Measurements from ENCODE around the gene E4F1. TPM values are rescaled to one million over a fixed set of nuclear protein-coding genes. Genes with fewer than 3 reads are reported as not detected.
"Not testable (repeated sequence)": the region's sequence is repeated elsewhere in the genome, so short reads cannot be mapped to it uniquely, and the experiment has no call there.

The E4F1 gene
- total RNA-seq, 1 donor = 31.5 TPM

GRCh38 chr16:2199095-2199494 is 24.3 kb upstream of the E4F1 start:
- Histone ChIP-seq H3K4me2 (ENCODE audit: insufficient read depth, low read length) (no peak overlapping the region), H3K9me3 (ENCODE audit: low read depth, low read length) (no peaks in the 10 kb centered on the region), H3K27ac (ENCODE audit: low read depth, low read length) (no peak overlapping the region), H3K4me1 (ENCODE audit: insufficient read depth, low read length) (no peaks in the 10 kb centered on the region), H3K27me3 (ENCODE audit: insufficient read depth, low read length) (peaks cover 49% of the 10 kb centered on the region), H3K4me3 (ENCODE audit: insufficient read depth, low read length) (no peak overlapping the region), H4K20me1 (ENCODE audit: insufficient read depth, low read length) (no peaks in the 10 kb centered on the region), H2AFZ (ENCODE audit: low read length) (no peak overlapping the region), H3K36me3 (ENCODE audit: insufficient read depth, low read length) (no peaks in the 10 kb centered on the region), H3K79me2 (ENCODE audit: insufficient read depth, low read length) (no peaks in the 10 kb centered on the region)
- DNase-seq (ENCODE audit: insufficient read length, low spot score, missing footprints) = no peak
- TF ChIP-seq CTCF (IDR thresholded peaks at IDR 0.05; ENCODE audit: extremely low read depth, low read depth, low read length) = no peak

GRCh38 chr16:2199621-2200139 is 23.7 kb upstream of the E4F1 start:
- Histone ChIP-seq H3K9me3 (ENCODE audit: low read depth, low read length) (no peaks in the 10 kb centered on the region), H3K79me2 (ENCODE audit: insufficient read depth, low read length) (no peaks in the 10 kb centered on the region), H3K27me3 (ENCODE audit: insufficient read depth, low read length) (peaks cover 43% of the 10 kb centered on the region), H3K36me3 (ENCODE audit: insufficient read depth, low read length) (no peaks in the 10 kb centered on the region), H3K4me1 (ENCODE audit: insufficient read depth, low read length) (peaks cover 3% of the 10 kb centered on the region), H3K27ac (ENCODE audit: low read depth, low read length) (no peak overlapping the region), H3K4me2 (ENCODE audit: insufficient read depth, low read length) (no peak overlapping the region), H2AFZ (ENCODE audit: low read length) (no peak overlapping the region), H3K4me3 (ENCODE audit: insufficient read depth, low read length) (no peak overlapping the region), H4K20me1 (ENCODE audit: insufficient read depth, low read length) (no peaks in the 10 kb centered on the region)
- peak; percentile 82 for DNase-seq (ENCODE audit: insufficient read length, low spot score, missing footprints)
- no peak for TF ChIP-seq CTCF (IDR thresholded peaks at IDR 0.05; ENCODE audit: extremely low read depth, low read depth, low read length)

- no peaks in the 10 kb centered on the region for H3K79me2 ChIP-seq (ENCODE audit: insufficient read depth, low read length)
- no peak overlapping the region for H2AFZ ChIP-seq (ENCODE audit: low read length)
- H3K4me3 ChIP-seq (ENCODE audit: insufficient read depth, low read length) = no peak overlapping the region
- no peaks in the 10 kb centered on the region for H3K9me3 ChIP-seq (ENCODE audit: low read depth, low read length)
- H3K27me3 ChIP-seq (ENCODE audit: insufficient read depth, low read length) = peaks cover 36% of the 10 kb centered on the region
- H3K4me2 ChIP-seq (ENCODE audit: insufficient read depth, low read length) = no peak overlapping the region
- DNase-seq (ENCODE audit: insufficient read length, low spot score, missing footprints) = no peak
- no peak overlapping the region for H3K27ac ChIP-seq (ENCODE audit: low read depth, low read length)
- H4K20me1 ChIP-seq (ENCODE audit: insufficient read depth, low read length) = no peaks in the 10 kb centered on the region
- H3K4me1 ChIP-seq (ENCODE audit: insufficient read depth, low read length) = peaks cover 6% of the 10 kb centered on the region
- H3K36me3 ChIP-seq (ENCODE audit: insufficient read depth, low read length) = no peaks in the 10 kb centered on the region
- no peak for TF ChIP-seq CTCF (IDR thresholded peaks at IDR 0.05; ENCODE audit: extremely low read depth, low read depth, low read length)
These were observed 23.1 kb upstream of the E4F1 start for GRCh38 chr16:2200313-2200712.

- not testable (repeated sequence) for H3K9me3 ChIP-seq (ENCODE audit: low read depth, low read length); H4K20me1 ChIP-seq (ENCODE audit: insufficient read depth, low read length); H2AFZ ChIP-seq (ENCODE audit: low read length)
These were observed 20.2 kb upstream of the E4F1 start for GRCh38 chr16:2203119-2203688.

More at GRCh38 chr16:2203119-2203688, 20.2 kb upstream of the E4F1 start:
- not testable (repeated sequence) for H3K27ac ChIP-seq (ENCODE audit: low read depth, low read length); H3K4me2 ChIP-seq (ENCODE audit: insufficient read depth, low read length); H3K36me3 ChIP-seq (ENCODE audit: insufficient read depth, low read length); DNase-seq (ENCODE audit: insufficient read length, low spot score, missing footprints); H3K4me3 ChIP-seq (ENCODE audit: insufficient read depth, low read length)
- H3K27me3 ChIP-seq (ENCODE audit: insufficient read depth, low read length) = peaks cover 16% of the 10 kb centered on the region
- H3K4me1 ChIP-seq (ENCODE audit: insufficient read depth, low read length) = peaks cover 13% of the 10 kb centered on the region
- peaks cover 22% of the 10 kb centered on the region for H3K79me2 ChIP-seq (ENCODE audit: insufficient read depth, low read length)

All from osteoblast (primary cell).